T-helper 2 cell treated with Interferon-gamma antibody and Interleukin-4, amounts not matched to agents 5 μg/mL and 100 μg/mL, for 36 hours (primary cell): Measurements from ENCODE around the gene CHRNB1.

Source experiments
- DNase-seq: peaks from one replicate; pipeline ENCODE4 v3.0.0; 2021; ENCODE audit warnings: low spot score
- H3K27ac Mint-ChIP-seq: one replicate; pipeline ENCODE4 v1.8.0; 2021; ENCODE audit warnings: mild to moderate bottlenecking, mixed read lengths
- H3K27me3 Mint-ChIP-seq: one replicate; pipeline ENCODE4 v1.8.0; 2021; ENCODE audit warnings: low read depth, mixed read lengths
- H3K36me3 Mint-ChIP-seq: one replicate; pipeline ENCODE4 v1.8.0; 2021; ENCODE audit warnings: low read depth, mixed read lengths
- H3K4me1 Mint-ChIP-seq: one replicate; pipeline ENCODE4 v1.8.0; 2021; ENCODE audit warnings: low read depth, mixed read lengths
- H3K4me3 Mint-ChIP-seq: one replicate; pipeline ENCODE4 v1.8.0; 2022; ENCODE audit warnings: mild to moderate bottlenecking, moderate library complexity, mixed read lengths
- H3K9me3 Mint-ChIP-seq: one replicate; pipeline ENCODE4 v1.8.0; 2021; ENCODE audit warnings: mixed read lengths

Gene CHRNB1

GRCh38 chr17:7425316-7425715 is 19.5 kb upstream of the CHRNB1 start, which contains the start of gene SPEM2:
Gene SPEM2 (plus strand): TSS chr17:7425616. CDS start chr17:7425689, 73 bp downstream.
- Mint-ChIP-seq H3K27ac (no peak within 1 kb of the TSS), H3K36me3 (no peaks in the 10 kb centered on the region), H3K27me3 (no peaks in the 10 kb centered on the region), H3K9me3 (no peaks in the 10 kb centered on the region), H3K4me3 (no peak within 1 kb of the TSS), H3K4me1 (no peaks in the 10 kb centered on the region)
- DNase-seq = no peak

- Mint-ChIP-seq H3K9me3 (no peaks in the 10 kb centered on the region), H3K27ac (no peak overlapping the region), H3K36me3 (no peaks in the 10 kb centered on the region), H3K4me1 (no peaks in the 10 kb centered on the region), H3K4me3 (no peak overlapping the region), H3K27me3 (no peaks in the 10 kb centered on the region)
- no peak for DNase-seq
Observed at GRCh38 chr17:7425756-7426155, 19.1 kb upstream of the CHRNB1 start.

- Mint-ChIP-seq H3K27ac (no peak overlapping the region), H3K36me3 (no peaks in the 10 kb centered on the region), H3K4me1 (no peaks in the 10 kb centered on the region), H3K4me3 (no peak overlapping the region), H3K9me3 (no peaks in the 10 kb centered on the region), H3K27me3 (no peaks in the 10 kb centered on the region)
- no peak for DNase-seq
Observed at GRCh38 chr17:7426203-7426863, 18.5 kb upstream of the CHRNB1 start.

GRCh38 chr17:7426896-7427489 is 17.9 kb upstream of the CHRNB1 start:
- no peaks in the 10 kb centered on the region for H3K9me3 Mint-ChIP-seq
- no peak for DNase-seq
- no peaks in the 10 kb centered on the region for H3K4me1 Mint-ChIP-seq
- no peak overlapping the region for H3K4me3 Mint-ChIP-seq
- no peaks in the 10 kb centered on the region for H3K36me3 Mint-ChIP-seq
- no peak overlapping the region for H3K27ac Mint-ChIP-seq
- H3K27me3 Mint-ChIP-seq = no peaks in the 10 kb centered on the region

GRCh38 chr17:7427549-7427948 is 17.3 kb upstream of the CHRNB1 start:
- H3K27ac Mint-ChIP-seq = no peak overlapping the region
- no peaks in the 10 kb centered on the region for H3K27me3 Mint-ChIP-seq
- no peak overlapping the region for H3K4me3 Mint-ChIP-seq
- H3K9me3 Mint-ChIP-seq = no peaks in the 10 kb centered on the region
- no peak for DNase-seq
- no peaks in the 10 kb centered on the region for H3K4me1 Mint-ChIP-seq
- no peaks in the 10 kb centered on the region for H3K36me3 Mint-ChIP-seq

- H3K4me3 Mint-ChIP-seq = no peak within 1 kb of the TSS
- no peaks in the 10 kb centered on the region for H3K4me1 Mint-ChIP-seq
- no peaks in the 10 kb centered on the region for H3K27me3 Mint-ChIP-seq
- DNase-seq = no peak
- no peaks in the 10 kb centered on the region for H3K9me3 Mint-ChIP-seq
- H3K36me3 Mint-ChIP-seq = no peaks in the 10 kb centered on the region
- no peak within 1 kb of the TSS for H3K27ac Mint-ChIP-seq
Observed at GRCh38 chr17:7428557-7428956, 16.3 kb upstream of the CHRNB1 start, which contains the start of gene SPEM3. Gene SPEM3 (plus strand): TSS chr17:7428857. CDS start chr17:7428903, 46 bp downstream.

- Mint-ChIP-seq H3K27ac (no peak overlapping the region), H3K9me3 (no peaks in the 10 kb centered on the region), H3K4me3 (no peak overlapping the region), H3K27me3 (no peaks in the 10 kb centered on the region), H3K4me1 (no peaks in the 10 kb centered on the region), H3K36me3 (no peaks in the 10 kb centered on the region)
- no peak for DNase-seq
Observed at GRCh38 chr17:7429722-7430121, 15.1 kb upstream of the CHRNB1 start.

- no peaks in the 10 kb centered on the region for H3K36me3 Mint-ChIP-seq
- H3K4me1 Mint-ChIP-seq = peaks cover under 1% of the 10 kb centered on the region
- H3K27me3 Mint-ChIP-seq = no peaks in the 10 kb centered on the region
- no peak overlapping the region for H3K4me3 Mint-ChIP-seq
- no peak for DNase-seq
- no peaks in the 10 kb centered on the region for H3K9me3 Mint-ChIP-seq
- no peak overlapping the region for H3K27ac Mint-ChIP-seq
Observed at GRCh38 chr17:7431231-7431630, 13.6 kb upstream of the CHRNB1 start.

- DNase-seq = no peak
- peaks cover 2% of the 10 kb centered on the region for H3K36me3 Mint-ChIP-seq
- no peak overlapping the region for H3K27ac Mint-ChIP-seq
- no peaks in the 10 kb centered on the region for H3K9me3 Mint-ChIP-seq
- no peak overlapping the region for H3K4me3 Mint-ChIP-seq
- H3K27me3 Mint-ChIP-seq = no peaks in the 10 kb centered on the region
- peaks cover 5% of the 10 kb centered on the region for H3K4me1 Mint-ChIP-seq
Observed at GRCh38 chr17:7432296-7432695, 12.6 kb upstream of the CHRNB1 start.

GRCh38 chr17:7435676-7436555 is 8.9 kb upstream of the CHRNB1 start:
- peaks cover 24% of the 10 kb centered on the region for H3K27me3 Mint-ChIP-seq

GRCh38 chr17:7436556-7437368 is 8.1 kb upstream of the CHRNB1 start:
- peaks cover 27% of the 10 kb centered on the region for H3K4me1 Mint-ChIP-seq

More at GRCh38 chr17:7435676-7436555, 8.9 kb upstream of the CHRNB1 start:
- Mint-ChIP-seq H3K27ac (peak overlapping the region; percentile 96), H3K36me3 (peaks cover 15% of the 10 kb centered on the region), H3K4me1 (peaks cover 27% of the 10 kb centered on the region), H3K9me3 (no peaks in the 10 kb centered on the region), H3K4me3 (peak overlapping the region; percentile 92)
- peak; percentile 71 for DNase-seq

GRCh38 chr17:7437369-7437863 is 7.4 kb upstream of the CHRNB1 start:
- H3K27ac Mint-ChIP-seq = peak overlapping the region; percentile 74
- peaks cover 33% of the 10 kb centered on the region for H3K27me3 Mint-ChIP-seq
- H3K9me3 Mint-ChIP-seq = no peaks in the 10 kb centered on the region
- peak overlapping the region; percentile 92 for H3K4me3 Mint-ChIP-seq
- peaks cover 27% of the 10 kb centered on the region for H3K4me1 Mint-ChIP-seq
- DNase-seq = no peak
- peaks cover 15% of the 10 kb centered on the region for H3K36me3 Mint-ChIP-seq

More at GRCh38 chr17:7436556-7437368, 8.1 kb upstream of the CHRNB1 start:
- no peaks in the 10 kb centered on the region for H3K9me3 Mint-ChIP-seq
- H3K4me3 Mint-ChIP-seq = peak overlapping the region; percentile 92
- H3K27ac Mint-ChIP-seq = peak overlapping the region; percentile 96
- peaks cover 29% of the 10 kb centered on the region for H3K27me3 Mint-ChIP-seq
- H3K36me3 Mint-ChIP-seq = peaks cover 15% of the 10 kb centered on the region
- DNase-seq = peak; percentile 86

- peak overlapping the region; percentile 76 for H3K4me3 Mint-ChIP-seq
- H3K27ac Mint-ChIP-seq = peak overlapping the region; percentile 74
- peaks cover 37% of the 10 kb centered on the region for H3K27me3 Mint-ChIP-seq
- DNase-seq = peak; percentile 37
- peaks cover 27% of the 10 kb centered on the region for H3K4me1 Mint-ChIP-seq
- H3K36me3 Mint-ChIP-seq = peaks cover 15% of the 10 kb centered on the region
- H3K9me3 Mint-ChIP-seq = no peaks in the 10 kb centered on the region
Observed at GRCh38 chr17:7437950-7438614, 6.8 kb upstream of the CHRNB1 start.
